ENCODE data around the gene PITPNB. TPM values are rescaled to one million over a fixed set of nuclear protein-coding genes. Genes with fewer than 3 reads are reported as not detected.

PITPNB gene
- polyA plus RNA-seq, 4 donors = 56.2 to 73.4 (median 65.5) TPM

GRCh38 chr22:27805841-27806240 lies 113.2 kb downstream of the PITPNB start:
- no peak for DNase-seq (ENCODE audit: low read depth in 4 of 4, low spot score in 3 of 4)

- no peak for DNase-seq (ENCODE audit: low read depth in 4 of 4, low spot score in 3 of 4)
Observed at GRCh38 chr22:27804470-27805297, 114.4 kb downstream of the PITPNB start.

GRCh38 chr22:27803841-27804415 lies 115.1 kb downstream of the PITPNB start:
- DNase-seq (ENCODE audit: low read depth in 4 of 4, low spot score in 3 of 4) = no peak

- DNase-seq (ENCODE audit: low read depth in 4 of 4, low spot score in 3 of 4) = no peak
Observed at GRCh38 chr22:27802346-27803073, 116.5 kb downstream of the PITPNB start.

Other genes starting within 250 kb of the PITPNB start
- gene MN1, start 117.5 kb downstream of the PITPNB start, polyA plus RNA-seq (ENCODE audit: insufficient read length in 4 of 4) = 10 to 100 TPM in 1 of 4 donors, 1 to 10 TPM in 3; 6.7 to 10.2 (median 8.3) TPM